SK-N-MC (cell line): Measurements from ENCODE around the gene PRDX2.

Source experiments
- DNase-seq: peaks from one replicate; pipeline ENCODE4 v3.0.0-alpha.2; 2011; ENCODE audit warnings: low read depth, low spot score
- H3K27ac ChIP-seq: fragments of 200-600 bp; sonication (generic); 2 replicates; pipeline ENCODE4 v1.5.1; 2016; ENCODE audit warnings: mixed run types
- H3K36me3 ChIP-seq: fragments of 200-600 bp; sonication (generic); 2 replicates; pipeline ENCODE4 v1.6.1; 2017; ENCODE audit warnings: antibody characterized with exemption, low read length, mixed read lengths; ENCODE audit not compliant: insufficient read depth
- H3K4me3 ChIP-seq: fragments of 200-600 bp; sonication (generic); 2 replicates; pipeline ENCODE4 v1.5.1; 2016
- H3K9ac ChIP-seq: fragments of 200-600 bp; sonication (generic); 2 replicates; pipeline ENCODE4 v1.8.0; 2017; ENCODE audit warnings: mixed run types, mixed read lengths; ENCODE audit not compliant: insufficient read length
- H3K9me3 ChIP-seq: fragments of 200-600 bp; sonication (generic); 2 replicates; pipeline ENCODE4 v1.6.1; 2017; ENCODE audit warnings: low read depth, mild to moderate bottlenecking, antibody characterized with exemption, low read length, moderate library complexity, mixed read lengths
- EZH2 ChIP-seq: fragments of 200-600 bp; sonication (generic); IDR thresholded peaks from one replicate; pipeline ENCODE4 v1.6.1; 2017; ENCODE audit warnings: antibody characterized with exemption
- FOXP2 ChIP-seq: optimal IDR thresholded peaks from 2 replicates; pipeline ENCODE3; 2011; ENCODE audit warnings: mild to moderate bottlenecking, moderate library complexity; ENCODE audit not compliant: insufficient read depth; ENCODE audit errors: extremely low read length, control extremely low read depth
- POLR2AphosphoS5 ChIP-seq: IDR thresholded peaks from 2 replicates; pipeline ENCODE4 v1.6.1; 2012; ENCODE audit warnings: mild to moderate bottlenecking, low read depth, low read length, borderline replicate concordance

PRDX2 gene

DNA sequence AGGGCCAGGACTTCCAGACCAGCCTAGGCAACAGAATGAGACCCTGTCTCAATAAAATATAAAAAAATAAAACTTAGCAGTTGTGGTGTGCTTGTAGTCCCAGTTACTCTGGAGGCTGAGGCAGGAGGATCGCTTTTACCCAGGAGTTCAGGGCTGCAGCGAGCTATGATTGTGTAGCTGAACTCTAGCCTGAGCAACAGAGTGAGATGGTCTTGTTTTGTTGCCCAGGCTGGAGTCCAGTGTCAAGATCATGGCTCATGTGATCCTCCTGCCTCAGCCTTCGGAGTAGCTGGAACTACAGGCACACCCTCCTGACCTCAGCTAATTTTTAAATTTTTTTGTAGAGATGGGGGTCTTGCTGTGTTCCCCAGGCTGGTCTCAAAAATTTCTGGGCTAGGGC, 14.6 kb downstream of the PRDX2 start:
- TF ChIP-seq FOXP2, result no peak
- no peak for TF ChIP-seq POLR2AphosphoS5
- no peak for TF ChIP-seq EZH2
- Histone ChIP-seq H3K4me3 (no peak overlapping the region), H3K9ac (no peak overlapping the region), H3K27ac (peak overlapping the region; percentile 93), H3K36me3 (no peaks in the 10 kb centered on the region), H3K9me3 (no peaks in the 10 kb centered on the region)
- DNase-seq, result no peak

GRCh38 chr19:12786141-12786870, 15.3 kb downstream of the PRDX2 start:
- no peak overlapping the region for H3K4me3 ChIP-seq
- no peaks in the 10 kb centered on the region for H3K9me3 ChIP-seq
- peak overlapping the region; percentile 47 for H3K9ac ChIP-seq
- TF ChIP-seq POLR2AphosphoS5 (no peak), EZH2 (no peak), FOXP2 (no peak)
- peak overlapping the region; percentile 93 for H3K27ac ChIP-seq
- no peak for DNase-seq
- H3K36me3 ChIP-seq, result no peaks in the 10 kb centered on the region

DNA sequence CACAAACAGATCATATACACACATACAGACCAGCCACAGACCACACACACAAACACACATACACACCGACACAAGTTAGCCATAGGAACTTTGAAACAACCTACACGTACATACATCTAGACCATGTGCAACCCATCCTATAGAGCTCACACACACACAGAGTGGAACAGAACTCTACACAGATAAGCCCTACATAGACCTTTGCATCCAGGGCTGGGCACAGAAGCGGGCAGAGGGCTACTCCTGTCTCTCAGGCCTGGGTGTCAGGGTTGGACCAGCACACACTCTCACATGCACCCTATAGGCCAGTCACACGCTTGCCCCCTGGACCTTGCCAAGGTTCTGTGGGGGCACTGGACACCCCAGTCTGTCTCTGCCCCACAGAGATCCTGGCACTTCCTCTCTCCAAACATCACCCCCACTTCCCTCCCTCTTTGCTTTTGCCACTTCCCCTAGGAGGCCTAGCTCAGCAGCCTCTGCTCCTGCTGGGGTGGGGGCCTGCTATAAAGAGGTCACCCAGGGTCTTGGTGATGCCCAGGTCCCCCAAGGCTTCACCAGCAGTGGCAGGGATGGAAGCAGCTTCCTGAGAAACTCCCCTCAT, 16.1 kb downstream of the PRDX2 start:
- H3K36me3 ChIP-seq, result no peaks in the 10 kb centered on the region
- peak overlapping the region; percentile 93 for H3K27ac ChIP-seq
- peak overlapping the region; percentile 47 for H3K9ac ChIP-seq
- H3K4me3 ChIP-seq, result no peak overlapping the region
- H3K9me3 ChIP-seq, result no peaks in the 10 kb centered on the region
- no peak for TF ChIP-seq EZH2
- TF ChIP-seq POLR2AphosphoS5, result no peak
- no peak for DNase-seq

DNA sequence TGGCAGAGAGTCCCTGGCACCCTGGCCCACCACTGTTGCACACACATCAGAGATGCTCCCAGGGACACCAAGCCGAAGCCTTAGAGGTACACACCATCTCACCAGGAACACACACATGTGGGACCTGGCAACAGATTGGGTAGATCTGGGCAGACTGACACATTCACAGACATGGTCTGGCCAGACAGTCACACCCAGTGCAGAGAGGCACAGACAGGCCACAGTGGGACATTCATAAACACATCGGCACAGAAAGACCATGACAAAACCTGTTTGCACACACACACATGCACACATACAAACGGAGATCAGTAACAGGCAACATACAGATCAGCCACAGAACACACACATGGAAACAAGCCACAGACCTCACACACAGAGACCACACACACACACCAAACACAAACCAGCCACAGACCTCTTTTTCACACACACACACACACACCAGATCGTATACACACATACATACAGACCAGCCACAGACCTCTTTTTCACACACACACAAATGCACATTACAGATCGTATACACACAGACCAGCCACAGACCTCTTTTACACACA, 16.6 kb downstream of the PRDX2 start:
- Histone ChIP-seq H3K9ac (no peak overlapping the region), H3K27ac (peak overlapping the region; percentile 93), H3K36me3 (no peaks in the 10 kb centered on the region), H3K9me3 (no peaks in the 10 kb centered on the region), H3K4me3 (no peak overlapping the region)
- TF ChIP-seq EZH2, result no peak
- no peak for TF ChIP-seq POLR2AphosphoS5
- TF ChIP-seq FOXP2, result no peak
- no peak for DNase-seq

- no peak overlapping the region for H3K4me3 ChIP-seq
- no peak overlapping the region for H3K9ac ChIP-seq
- H3K9me3 ChIP-seq, result no peaks in the 10 kb centered on the region
- no peak for DNase-seq
- no peak for TF ChIP-seq POLR2AphosphoS5
- no peak for TF ChIP-seq FOXP2
- TF ChIP-seq EZH2, result no peak
- H3K27ac ChIP-seq, result peak overlapping the region; percentile 93
- no peaks in the 10 kb centered on the region for H3K36me3 ChIP-seq
Measured at GRCh38 chr19:12784394-12784870, 17.2 kb downstream of the PRDX2 start.

- Histone ChIP-seq H3K4me3 (no peak overlapping the region), H3K9ac (no peak overlapping the region), H3K9me3 (no peaks in the 10 kb centered on the region), H3K27ac (peak overlapping the region; percentile 93), H3K36me3 (no peaks in the 10 kb centered on the region)
- TF ChIP-seq POLR2AphosphoS5 (no peak), FOXP2 (no peak), EZH2 (no peak)
- no peak for DNase-seq
Measured at GRCh38 chr19:12783849-12784393, 17.7 kb downstream of the PRDX2 start.

DNA sequence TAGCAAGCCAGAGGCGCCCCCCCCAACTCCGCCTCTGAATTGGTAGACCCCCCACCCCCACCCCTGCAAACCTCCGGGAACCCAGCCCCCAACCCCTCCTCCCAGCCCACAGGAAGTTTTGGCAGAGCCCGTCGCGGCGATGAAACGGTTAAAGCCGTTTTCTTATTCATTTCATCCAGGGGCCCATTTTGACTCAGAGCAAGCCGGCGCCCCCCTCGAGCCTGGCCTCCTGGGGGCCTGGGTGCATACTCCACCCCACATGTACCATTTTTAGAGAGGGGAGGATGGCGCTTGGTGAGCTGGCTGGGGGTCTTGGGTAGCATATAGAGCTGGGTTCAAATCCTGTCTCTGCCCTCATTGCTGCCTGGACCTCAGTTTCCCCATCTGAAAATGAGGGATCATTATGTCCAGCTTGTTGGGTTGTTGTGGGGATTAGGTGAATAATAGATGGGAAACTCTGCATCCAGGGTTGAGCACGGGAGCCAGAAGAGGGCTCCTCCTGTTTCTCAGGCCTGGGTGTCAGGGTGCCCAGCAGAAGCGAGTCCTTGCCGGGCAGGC, 18.2 kb downstream of the PRDX2 start:
- peak overlapping the region; percentile 93 for H3K27ac ChIP-seq
- no peak for TF ChIP-seq EZH2
- no peak for TF ChIP-seq FOXP2
- TF ChIP-seq POLR2AphosphoS5, result no peak; the same call in 1 of the 2 replicates
- peak overlapping the region; percentile 84 for H3K4me3 ChIP-seq
- peak overlapping the region; percentile 73 for H3K9ac ChIP-seq
- no peaks in the 10 kb centered on the region for H3K36me3 ChIP-seq
- no peak for DNase-seq
- H3K9me3 ChIP-seq, result no peaks in the 10 kb centered on the region
